Stomach (tissue), 4 donors: ENCODE measurements around the gene KRTAP16-1.

Experiments used
- CTCF ChIP-seq, 7 experiments: fragments of 450-650 bp in 4 of 7; fragments of 200-600 bp in 3 of 7; sonication (generic) in 3 of 7; IDR thresholded peaks; one replicate each; pipeline ENCODE4 v1.5.1; 2016 to 2019; ENCODE audit warnings: antibody characterized with exemption in 7 of 7, control low read depth in 2 of 7, mild to moderate bottlenecking in 1 of 7
- EP300 ChIP-seq: sonication (generic); formaldehyde crosslinking; IDR thresholded peaks from one replicate; pipeline ENCODE4 v1.6.1; 2017; ENCODE audit warnings: antibody characterized with exemption
- POLR2A ChIP-seq, 4 donors: fragments of 450-650 bp; IDR thresholded peaks; one replicate each; pipeline ENCODE4 v1.6.1; 2016; ENCODE audit warnings: antibody characterized with exemption in 4 of 4, control low read depth in 2 of 4, mild to moderate bottlenecking in 1 of 4, moderate library complexity in 1 of 4

- TF ChIP-seq CTCF (IDR thresholded peaks at IDR 0.05) (peak in 5 of 7 experiments; percentile 61 to 77 (median 67)), EP300 (no peak), POLR2A (IDR thresholded peaks at IDR 0.05) (no peak)
Measured at GRCh38 chr17:41322094-41322902, 13.2 kb upstream of the KRTAP16-1 start.
